T-helper 1 cell treated with Interleukin-12 subunit alpha and Interleukin-12 subunit beta and Interleukin-4 antibody, amounts not matched to agents 30 μg/mL and 1 μg/mL, for 36 hours (primary cell): ENCODE measurements around the gene COL17A1.

Experiments
- H3K27ac Mint-ChIP-seq: one replicate; pipeline ENCODE4 v1.8.0; 2021; ENCODE audit warnings: mild to moderate bottlenecking, mixed read lengths
- H3K27me3 Mint-ChIP-seq: one replicate; pipeline ENCODE4 v1.8.0; 2021; ENCODE audit warnings: low read depth, mixed read lengths
- H3K36me3 Mint-ChIP-seq: one replicate; pipeline ENCODE4 v1.8.0; 2021; ENCODE audit warnings: low read depth, mixed read lengths
- H3K4me1 Mint-ChIP-seq: one replicate; pipeline ENCODE4 v1.8.0; 2021; ENCODE audit warnings: low read depth, mixed read lengths
- H3K4me3 Mint-ChIP-seq: one replicate; pipeline ENCODE4 v1.8.0; 2021; ENCODE audit warnings: mild to moderate bottlenecking, moderate library complexity, mixed read lengths
- H3K9me3 Mint-ChIP-seq: one replicate; pipeline ENCODE4 v1.8.0; 2021; ENCODE audit warnings: mixed read lengths

COL17A1 gene

DNA sequence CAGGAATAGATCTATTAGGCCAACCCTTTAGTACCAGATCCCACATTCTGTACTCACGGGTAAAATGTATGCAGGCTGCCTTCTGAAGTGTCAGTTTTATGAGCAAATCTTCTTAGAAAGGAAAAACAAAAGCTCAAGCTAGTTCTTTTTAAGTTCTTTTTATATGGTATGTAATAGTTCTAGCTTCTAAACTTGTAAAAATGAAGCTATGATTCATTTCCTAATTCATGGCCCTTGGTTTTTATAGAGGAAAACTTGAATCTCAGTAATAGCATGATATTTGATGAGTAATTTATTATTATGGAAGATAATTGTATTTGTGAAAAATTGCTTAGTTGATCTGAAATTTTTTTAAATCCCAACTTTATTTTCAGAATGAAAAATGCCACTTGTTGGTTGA lies 64.4 kb downstream of the COL17A1 start:
- H3K9me3 Mint-ChIP-seq = no peaks in the 10 kb centered on the region
- H3K27me3 Mint-ChIP-seq = no peaks in the 10 kb centered on the region
- no peaks in the 10 kb centered on the region for H3K4me1 Mint-ChIP-seq
- no peak overlapping the region for H3K4me3 Mint-ChIP-seq
- peaks cover 52% of the 10 kb centered on the region for H3K36me3 Mint-ChIP-seq
- no peak overlapping the region for H3K27ac Mint-ChIP-seq

DNA sequence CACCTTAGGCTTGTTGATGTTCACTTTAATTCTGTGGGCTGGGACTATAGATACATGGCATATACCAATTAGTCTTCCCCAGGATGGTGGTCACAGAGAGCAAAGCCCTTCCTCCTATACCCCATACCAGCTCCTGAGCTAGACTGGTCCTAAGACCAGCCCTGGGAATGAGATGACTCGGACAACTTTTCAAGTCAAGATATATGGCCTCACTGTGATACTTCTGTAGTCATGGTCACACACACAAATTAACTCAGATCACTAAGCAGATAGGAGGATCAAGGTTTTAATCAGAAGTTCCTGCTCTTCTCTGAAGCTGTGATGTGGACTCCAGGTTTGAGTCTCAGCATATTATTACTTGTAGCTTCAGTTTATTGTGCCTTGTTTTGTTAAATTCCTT lies 65.7 kb downstream of the COL17A1 start:
- H3K9me3 Mint-ChIP-seq = no peaks in the 10 kb centered on the region
- H3K36me3 Mint-ChIP-seq = peaks cover 50% of the 10 kb centered on the region
- H3K27ac Mint-ChIP-seq = no peak overlapping the region
- H3K4me1 Mint-ChIP-seq = no peaks in the 10 kb centered on the region
- H3K4me3 Mint-ChIP-seq = no peak overlapping the region
- no peaks in the 10 kb centered on the region for H3K27me3 Mint-ChIP-seq

DNA sequence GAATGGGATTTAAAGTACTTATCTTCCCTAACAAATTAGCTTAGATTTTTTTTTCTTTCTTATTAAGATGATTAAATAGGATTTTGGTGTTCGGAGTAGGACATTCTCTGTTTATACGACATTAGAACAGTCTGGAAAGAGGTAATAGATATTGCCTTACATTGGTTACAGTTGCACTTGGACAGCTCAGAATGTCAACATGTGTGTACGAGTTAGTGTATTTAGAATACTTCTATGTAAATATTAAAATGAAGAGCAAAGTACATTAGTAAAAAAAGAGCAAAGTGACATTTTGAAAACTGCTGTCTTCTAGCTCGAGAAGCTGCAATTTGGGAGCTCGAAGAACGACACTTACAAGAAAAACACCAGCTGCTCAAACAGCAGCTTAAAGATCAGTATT lies 67.2 kb downstream of the COL17A1 start:
- no peak overlapping the region for H3K27ac Mint-ChIP-seq
- H3K4me3 Mint-ChIP-seq = no peak overlapping the region
- H3K27me3 Mint-ChIP-seq = no peaks in the 10 kb centered on the region
- no peaks in the 10 kb centered on the region for H3K9me3 Mint-ChIP-seq
- H3K4me1 Mint-ChIP-seq = no peaks in the 10 kb centered on the region
- peaks cover 36% of the 10 kb centered on the region for H3K36me3 Mint-ChIP-seq

DNA sequence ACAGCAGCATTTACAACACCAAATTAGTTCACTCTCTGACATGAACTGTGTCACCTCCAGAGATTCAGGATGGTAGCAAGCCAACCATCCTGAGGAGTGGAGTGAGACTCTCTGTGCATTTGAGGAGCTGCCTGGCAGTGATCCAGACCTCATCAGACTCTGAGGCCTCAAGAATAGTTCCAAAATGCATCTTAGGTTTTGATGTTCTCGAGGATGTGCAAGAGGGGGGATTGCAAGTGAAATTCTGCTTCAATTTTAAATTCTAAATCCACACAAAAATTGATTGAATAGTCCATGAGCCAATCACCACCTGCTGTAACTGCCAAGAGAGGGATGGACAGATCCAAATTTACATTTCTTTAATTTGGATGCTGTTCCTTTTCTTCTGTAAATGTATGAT lies 69.0 kb downstream of the COL17A1 start:
- H3K4me3 Mint-ChIP-seq = no peak overlapping the region
- no peaks in the 10 kb centered on the region for H3K4me1 Mint-ChIP-seq
- peaks cover 26% of the 10 kb centered on the region for H3K36me3 Mint-ChIP-seq
- H3K27me3 Mint-ChIP-seq = no peaks in the 10 kb centered on the region
- H3K27ac Mint-ChIP-seq = no peak overlapping the region
- no peaks in the 10 kb centered on the region for H3K9me3 Mint-ChIP-seq

DNA sequence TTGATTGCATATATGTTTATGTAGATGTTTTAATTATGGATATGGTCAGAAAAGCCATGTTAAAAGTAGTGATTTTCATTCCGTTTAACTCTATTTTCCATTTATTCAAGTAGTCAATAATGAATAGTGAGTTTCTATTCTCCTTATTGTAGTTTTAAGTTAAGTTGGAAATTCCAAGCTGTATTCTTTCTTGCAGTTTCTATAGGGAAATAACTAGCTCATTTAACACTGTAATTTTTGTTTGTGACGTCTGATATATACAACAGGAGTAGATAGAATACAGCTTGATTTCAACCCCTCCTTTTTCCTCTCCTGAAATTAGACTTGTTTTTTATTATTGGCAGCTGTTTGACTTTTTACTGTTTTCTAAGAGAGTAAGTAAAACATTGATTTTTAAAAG lies 71.5 kb downstream of the COL17A1 start:
- Mint-ChIP-seq H3K36me3 (peaks cover 13% of the 10 kb centered on the region), H3K4me3 (no peak overlapping the region), H3K27ac (no peak overlapping the region), H3K27me3 (no peaks in the 10 kb centered on the region), H3K4me1 (no peaks in the 10 kb centered on the region), H3K9me3 (no peaks in the 10 kb centered on the region)

DNA sequence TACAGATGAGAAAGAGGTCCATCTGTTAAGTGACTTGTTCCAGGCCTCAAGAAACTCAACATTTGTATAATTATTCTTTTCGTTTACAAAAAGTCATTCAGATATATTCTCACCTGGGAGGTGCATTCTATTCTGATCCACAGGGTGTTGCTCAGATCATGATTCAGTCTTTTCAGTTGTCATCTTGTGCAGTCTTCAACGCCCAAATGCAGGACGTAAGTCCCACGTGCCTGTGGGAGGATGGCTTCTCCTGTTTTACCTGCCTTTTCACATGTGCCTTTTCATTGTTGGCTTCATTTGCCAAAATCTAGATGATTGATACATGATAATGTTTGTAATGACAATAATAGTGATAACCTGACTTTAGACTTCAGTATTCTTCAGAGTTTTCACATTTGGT lies 72.2 kb downstream of the COL17A1 start:
- H3K4me3 Mint-ChIP-seq = no peak overlapping the region
- H3K27me3 Mint-ChIP-seq = no peaks in the 10 kb centered on the region
- H3K9me3 Mint-ChIP-seq = no peaks in the 10 kb centered on the region
- no peaks in the 10 kb centered on the region for H3K4me1 Mint-ChIP-seq
- no peak overlapping the region for H3K27ac Mint-ChIP-seq
- peaks cover 10% of the 10 kb centered on the region for H3K36me3 Mint-ChIP-seq

DNA sequence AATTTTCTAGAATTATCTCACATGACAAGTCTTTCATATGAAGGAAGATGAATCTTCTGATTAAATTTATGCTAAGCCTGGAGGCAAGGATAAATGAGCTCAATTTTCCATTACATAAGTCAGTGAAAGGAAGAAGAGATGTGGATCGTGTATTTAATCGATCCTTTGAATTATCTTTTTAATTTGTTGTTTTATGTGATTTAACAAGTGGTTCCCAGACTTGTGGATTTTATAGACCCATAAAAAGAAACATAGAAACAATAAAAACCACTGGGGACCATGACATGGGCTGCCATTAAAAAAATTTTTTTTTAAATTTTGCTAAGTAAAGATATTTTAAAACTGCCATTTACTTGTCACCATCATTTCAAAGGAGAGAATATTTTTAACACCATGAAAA lies 73.8 kb downstream of the COL17A1 start:
- Mint-ChIP-seq H3K27me3 (no peaks in the 10 kb centered on the region), H3K4me3 (no peak overlapping the region), H3K27ac (no peak overlapping the region), H3K36me3 (peaks cover 7% of the 10 kb centered on the region), H3K4me1 (no peaks in the 10 kb centered on the region), H3K9me3 (no peaks in the 10 kb centered on the region)

DNA sequence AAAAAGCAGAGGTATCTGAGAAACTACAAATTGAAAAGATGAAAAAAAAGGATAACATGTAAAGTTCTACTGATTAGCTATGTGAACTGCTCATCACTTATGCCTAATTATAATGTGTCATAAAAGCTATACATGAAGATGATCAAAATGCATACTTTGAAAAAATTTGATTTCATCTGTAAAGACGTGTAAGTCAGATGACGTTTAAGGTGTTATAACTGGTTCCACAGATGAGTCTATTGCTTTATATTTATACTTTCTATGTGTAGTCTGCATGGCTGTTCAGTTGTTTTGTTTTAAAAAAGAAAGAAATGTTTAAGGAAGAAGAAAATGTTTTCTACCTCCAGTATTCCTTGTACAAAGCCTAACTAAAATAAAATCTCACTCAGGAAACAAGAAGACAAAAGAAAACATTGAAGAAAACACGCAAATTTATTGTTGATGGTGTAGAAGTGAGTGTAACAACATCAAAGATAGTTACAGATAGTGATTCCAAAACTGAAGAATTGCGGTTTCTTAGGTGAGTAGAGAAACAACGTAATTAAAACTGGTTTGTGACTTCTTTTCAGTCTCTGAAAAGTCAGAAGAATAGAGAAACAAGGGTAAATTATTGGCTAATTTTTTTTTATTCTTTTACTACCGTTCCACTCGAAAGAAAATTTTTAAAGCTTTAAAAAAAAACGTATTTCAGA lies 80.4 kb downstream of the COL17A1 start:
- peaks cover 32% of the 10 kb centered on the region for H3K36me3 Mint-ChIP-seq

DNA sequence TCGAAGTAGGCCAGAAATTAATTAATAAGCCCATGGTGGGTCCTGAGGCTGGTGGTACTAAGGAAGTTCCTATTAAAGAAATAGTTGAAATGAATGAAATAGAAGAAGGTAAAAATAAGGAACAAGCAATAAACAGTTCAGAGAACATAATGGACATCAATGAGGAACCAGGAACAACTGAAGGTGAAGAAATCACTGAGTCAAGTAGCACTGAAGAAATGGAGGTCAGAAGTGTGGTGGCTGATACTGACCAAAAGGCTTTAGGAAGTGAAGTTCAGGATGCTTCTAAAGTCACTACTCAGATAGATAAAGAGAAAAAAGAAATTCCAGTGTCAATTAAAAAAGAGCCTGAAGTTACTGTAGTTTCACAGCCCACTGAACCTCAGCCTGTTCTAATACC lies 82.8 kb downstream of the COL17A1 start:
- Mint-ChIP-seq H3K36me3 (peaks cover 33% of the 10 kb centered on the region), H3K4me3 (no peak overlapping the region), H3K27ac (peak overlapping the region; percentile 2), H3K9me3 (no peaks in the 10 kb centered on the region), H3K27me3 (no peaks in the 10 kb centered on the region), H3K4me1 (peaks cover 3% of the 10 kb centered on the region)

More for the DNA sequence above, 80.4 kb downstream of the COL17A1 start:
- Mint-ChIP-seq H3K27ac (no peak overlapping the region), H3K9me3 (no peaks in the 10 kb centered on the region), H3K4me1 (peaks cover 3% of the 10 kb centered on the region), H3K4me3 (no peak overlapping the region), H3K27me3 (no peaks in the 10 kb centered on the region)

DNA sequence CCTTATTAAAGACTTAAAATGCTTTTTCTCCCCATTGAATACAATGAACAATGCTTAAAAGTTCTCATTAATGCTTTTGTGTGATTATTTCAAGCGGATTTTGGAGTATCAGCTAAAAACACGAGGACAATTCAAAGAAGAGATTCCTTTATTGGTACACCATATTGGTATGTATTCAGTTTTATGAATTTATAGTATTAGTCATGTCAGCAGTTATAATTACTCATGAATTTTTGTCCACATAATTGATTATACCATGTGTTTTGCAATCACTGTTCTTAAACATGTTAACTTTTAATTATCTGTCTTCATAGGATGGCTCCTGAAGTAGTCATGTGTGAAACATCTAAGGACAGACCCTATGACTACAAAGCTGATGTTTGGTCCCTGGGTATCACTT lies 86.9 kb downstream of the COL17A1 start:
- no peaks in the 10 kb centered on the region for H3K27me3 Mint-ChIP-seq
- H3K4me3 Mint-ChIP-seq = no peak overlapping the region
- peaks cover 46% of the 10 kb centered on the region for H3K36me3 Mint-ChIP-seq
- H3K9me3 Mint-ChIP-seq = no peaks in the 10 kb centered on the region
- peaks cover 15% of the 10 kb centered on the region for H3K4me1 Mint-ChIP-seq
- H3K27ac Mint-ChIP-seq = no peak overlapping the region

DNA sequence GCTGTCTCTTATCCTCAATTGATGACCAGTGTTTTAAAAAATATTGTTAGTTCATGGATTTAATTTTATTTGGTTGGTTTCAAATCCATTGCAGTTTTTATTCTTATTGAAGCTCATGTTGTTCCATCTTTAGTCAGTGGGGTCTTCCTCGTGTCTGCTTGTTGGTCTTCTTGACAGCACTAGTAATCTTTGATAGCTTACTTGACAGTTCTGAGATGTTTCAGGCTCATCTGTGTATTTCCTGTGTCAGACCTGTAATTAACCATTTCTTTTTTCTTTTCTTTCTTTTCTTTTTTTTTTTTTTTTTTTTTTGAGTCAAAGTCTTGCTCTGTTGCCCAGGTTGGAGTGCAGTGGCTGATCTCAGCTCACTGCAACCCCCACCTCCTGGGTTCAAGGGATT lies 90.5 kb downstream of the COL17A1 start:
- Mint-ChIP-seq H3K4me3 (no peak overlapping the region), H3K4me1 (peaks cover 15% of the 10 kb centered on the region), H3K27ac (no peak overlapping the region), H3K27me3 (no peaks in the 10 kb centered on the region), H3K36me3 (peaks cover 33% of the 10 kb centered on the region), H3K9me3 (no peaks in the 10 kb centered on the region)

DNA sequence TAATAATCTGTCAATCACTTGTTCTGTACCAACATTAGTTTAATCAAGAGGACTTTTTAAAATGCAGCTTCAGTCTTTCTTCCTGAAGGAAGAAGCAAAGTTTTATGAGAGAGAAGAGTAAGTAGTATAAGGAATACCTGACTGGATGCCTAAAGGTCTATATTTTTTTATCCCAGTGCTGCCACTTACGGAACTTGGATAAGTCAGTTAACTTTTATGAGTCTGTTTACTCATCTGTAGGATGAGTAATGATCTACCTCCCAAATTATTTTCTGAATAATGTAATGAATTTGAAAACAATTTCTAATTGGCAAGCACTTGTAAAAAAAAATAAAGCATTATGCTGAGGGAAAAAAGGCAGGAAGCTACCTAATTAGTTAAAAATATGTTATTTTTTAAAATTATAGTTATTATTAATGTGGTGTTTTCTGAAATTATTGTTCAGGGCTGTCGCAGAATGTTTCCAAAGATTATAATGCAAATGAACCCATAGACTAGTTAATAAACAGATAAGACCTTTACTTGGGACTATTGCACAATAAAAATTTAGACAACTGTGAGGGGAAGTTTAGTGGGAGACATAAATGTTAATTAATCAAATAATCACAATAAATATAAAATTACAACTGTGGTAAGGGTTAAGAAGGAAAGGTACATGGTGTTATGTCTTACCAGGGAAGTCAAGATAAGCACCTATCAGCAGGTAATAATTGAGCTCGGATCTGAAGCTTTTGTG lies 94.1 kb downstream of the COL17A1 start:
- Mint-ChIP-seq H3K36me3 (peaks cover 19% of the 10 kb centered on the region), H3K9me3 (no peaks in the 10 kb centered on the region), H3K27me3 (no peaks in the 10 kb centered on the region), H3K4me1 (peaks cover 20% of the 10 kb centered on the region), H3K4me3 (no peak overlapping the region), H3K27ac (no peak overlapping the region)

DNA sequence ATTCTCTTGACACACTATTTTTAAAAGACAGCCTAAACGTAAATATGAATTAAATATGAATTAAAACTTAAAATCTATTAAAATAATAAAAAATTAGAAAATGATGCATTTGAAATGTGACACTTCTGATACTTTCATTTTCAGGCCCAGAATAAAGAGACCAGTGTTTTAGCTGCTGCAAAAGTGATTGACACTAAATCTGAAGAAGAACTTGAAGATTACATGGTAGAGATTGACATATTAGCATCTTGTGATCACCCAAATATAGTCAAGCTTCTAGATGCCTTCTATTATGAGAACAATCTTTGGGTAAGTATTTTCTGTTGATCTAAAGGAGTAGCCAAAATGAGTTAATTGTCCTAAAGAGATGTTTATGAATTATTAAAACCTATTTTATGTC lies 95.1 kb downstream of the COL17A1 start:
- no peaks in the 10 kb centered on the region for H3K27me3 Mint-ChIP-seq
- H3K36me3 Mint-ChIP-seq = peaks cover 17% of the 10 kb centered on the region
- peaks cover 24% of the 10 kb centered on the region for H3K4me1 Mint-ChIP-seq
- no peak overlapping the region for H3K27ac Mint-ChIP-seq
- no peak overlapping the region for H3K4me3 Mint-ChIP-seq
- H3K9me3 Mint-ChIP-seq = no peaks in the 10 kb centered on the region

DNA sequence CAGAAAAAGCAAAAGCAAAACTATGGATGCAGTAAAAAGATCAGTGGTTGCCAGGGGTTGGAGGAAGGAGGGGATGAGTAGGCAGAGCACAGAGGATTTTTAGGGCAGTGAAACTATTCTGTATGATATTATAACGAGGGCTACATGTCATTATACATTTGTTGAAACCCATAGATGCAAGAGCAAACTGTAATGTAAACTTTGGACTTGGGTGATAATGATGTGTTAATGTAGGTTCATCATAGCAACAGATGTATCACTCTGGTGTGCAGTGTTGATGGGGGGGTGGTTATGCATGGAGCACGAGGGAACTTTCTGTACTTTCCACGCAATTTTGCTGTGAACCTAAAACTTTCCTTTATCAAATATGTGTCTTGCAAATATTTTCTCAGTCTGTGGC lies 95.6 kb downstream of the COL17A1 start:
- Mint-ChIP-seq H3K4me3 (no peak overlapping the region), H3K9me3 (no peaks in the 10 kb centered on the region), H3K4me1 (peaks cover 26% of the 10 kb centered on the region), H3K27me3 (no peaks in the 10 kb centered on the region), H3K27ac (no peak overlapping the region), H3K36me3 (peaks cover 17% of the 10 kb centered on the region)

DNA sequence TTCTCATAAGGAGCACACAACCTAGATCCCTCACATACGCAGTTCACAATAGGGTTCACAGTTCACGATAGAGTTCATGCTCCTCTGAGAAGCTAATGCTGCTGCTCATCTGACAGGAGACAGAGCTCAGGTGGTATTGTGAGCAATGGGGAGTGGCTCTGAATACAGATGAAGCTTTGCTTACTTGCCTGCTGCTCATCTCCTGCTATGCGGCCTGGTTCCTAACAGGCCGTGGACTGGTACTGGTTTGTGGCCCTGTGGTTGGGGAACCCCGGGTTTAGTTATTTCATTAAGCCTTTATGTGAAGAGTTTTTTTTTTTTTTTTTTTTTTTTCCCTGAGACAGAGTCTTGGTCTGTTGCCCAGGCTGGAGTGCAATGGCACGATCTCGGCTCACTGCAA lies 99.3 kb downstream of the COL17A1 start:
- no peak overlapping the region for H3K4me3 Mint-ChIP-seq
- peaks cover 5% of the 10 kb centered on the region for H3K36me3 Mint-ChIP-seq
- no peak overlapping the region for H3K27ac Mint-ChIP-seq
- no peaks in the 10 kb centered on the region for H3K27me3 Mint-ChIP-seq
- no peaks in the 10 kb centered on the region for H3K9me3 Mint-ChIP-seq
- H3K4me1 Mint-ChIP-seq = peaks cover 41% of the 10 kb centered on the region
